Activated CD8-positive, alpha-beta memory T cell treated with anti-CD3 and anti-CD28 coated beads for 4 hours (primary cell): ENCODE results near the gene CD38.
A peak's percentile ranks its signal among the peaks of the same experiment; 100 is the strongest.

Experiments
- DNase-seq, 2 donors: peaks; one replicate each; pipeline ENCODE4 v3.0.0-alpha.2; 2020; ENCODE audit warnings: low read depth in 2 of 2

CD38 gene

GRCh38 chr4:15868111-15868510 lies 90.0 kb downstream of the CD38 start:
- DNase-seq, result no peak

- no peak for DNase-seq
Observed at GRCh38 chr4:15868826-15869413, 90.8 kb downstream of the CD38 start.

GRCh38 chr4:15870079-15870478 lies 92.0 kb downstream of the CD38 start:
- no peak for DNase-seq

- no peak for DNase-seq
Observed at GRCh38 chr4:15870921-15871664, 93.0 kb downstream of the CD38 start.

- DNase-seq, result no peak
Observed at GRCh38 chr4:15873117-15873516, 95.0 kb downstream of the CD38 start.

DNA sequence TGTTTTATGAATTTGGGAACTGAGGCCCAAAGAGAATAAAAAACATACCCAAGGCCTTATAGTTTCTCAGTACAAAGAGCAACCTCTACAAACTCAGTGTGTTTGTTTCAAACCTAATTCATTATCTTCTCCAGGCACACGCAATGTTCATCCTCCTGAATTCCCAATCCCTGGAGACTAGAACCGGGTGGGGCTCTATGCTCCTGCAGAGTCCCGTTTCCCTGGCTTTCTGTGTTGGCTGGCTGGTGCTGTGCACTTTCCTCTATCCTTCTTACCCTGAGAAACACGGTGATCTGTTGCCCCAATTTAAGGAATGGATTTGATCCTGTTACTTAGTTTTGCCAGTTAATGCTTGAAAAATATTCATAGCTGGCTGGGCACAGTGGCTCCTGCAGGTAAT lies 96.5 kb downstream of the CD38 start:
- no peak for DNase-seq

DNA sequence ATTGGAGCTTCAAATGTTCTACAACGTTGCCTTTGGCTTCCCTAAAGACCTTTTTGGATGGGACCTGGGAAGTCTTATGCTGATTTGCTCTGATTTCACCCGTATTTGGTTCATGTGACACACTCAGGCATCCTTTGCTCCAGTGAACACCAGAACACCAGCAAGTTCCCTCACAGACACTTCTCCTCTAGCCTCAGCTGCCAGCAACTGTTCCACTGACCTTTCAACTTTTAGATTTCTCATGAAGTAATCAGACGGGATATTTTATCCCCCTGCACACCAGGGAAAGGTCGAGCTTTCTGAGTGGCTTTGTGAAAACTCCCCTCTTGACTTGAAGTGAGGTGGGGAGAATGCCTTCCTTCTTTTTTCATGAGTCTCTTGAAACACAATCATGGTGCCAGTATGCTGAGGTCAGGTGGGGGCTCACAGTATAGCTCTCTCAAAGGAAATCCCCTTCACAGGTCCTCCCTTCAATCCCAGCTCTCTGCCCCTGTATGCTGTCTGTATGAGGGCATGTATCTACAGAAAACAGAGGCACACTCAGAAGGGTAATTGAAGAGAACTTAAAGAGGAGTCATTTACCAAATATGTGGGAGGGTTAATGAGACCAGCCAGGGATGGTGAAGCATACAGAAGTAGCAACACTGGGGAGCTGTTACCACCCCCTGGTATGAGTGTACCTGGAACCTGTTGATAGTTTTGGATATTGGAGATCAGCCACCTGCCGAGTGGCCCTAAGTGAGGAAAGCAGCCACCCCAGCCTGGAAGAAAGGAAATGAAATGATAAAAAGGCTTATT lies 97.7 kb downstream of the CD38 start:
- DNase-seq, result no peak

DNA sequence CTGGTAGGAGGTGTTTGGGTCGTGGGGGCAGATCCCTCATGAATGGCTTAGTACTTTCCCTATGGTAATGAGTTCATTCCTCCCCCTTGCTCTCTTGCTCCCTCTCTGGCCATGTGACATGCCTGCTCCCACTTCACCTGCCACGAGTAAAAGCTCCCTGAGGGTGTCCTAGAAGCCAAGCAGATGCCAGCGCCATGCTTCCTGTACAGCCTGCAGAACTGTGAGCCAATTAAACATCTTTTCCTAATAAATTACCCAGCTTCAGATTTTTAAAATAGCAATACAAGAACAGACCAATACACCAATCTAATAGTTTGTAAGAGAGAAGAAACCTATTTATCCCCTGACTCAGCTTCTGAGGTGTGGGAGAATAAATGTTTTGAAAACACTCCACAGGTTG lies 99.9 kb downstream of the CD38 start:
- DNase-seq, result no peak

- no peak for DNase-seq
Observed at GRCh38 chr4:15881820-15882219, 103.7 kb downstream of the CD38 start.

DNA sequence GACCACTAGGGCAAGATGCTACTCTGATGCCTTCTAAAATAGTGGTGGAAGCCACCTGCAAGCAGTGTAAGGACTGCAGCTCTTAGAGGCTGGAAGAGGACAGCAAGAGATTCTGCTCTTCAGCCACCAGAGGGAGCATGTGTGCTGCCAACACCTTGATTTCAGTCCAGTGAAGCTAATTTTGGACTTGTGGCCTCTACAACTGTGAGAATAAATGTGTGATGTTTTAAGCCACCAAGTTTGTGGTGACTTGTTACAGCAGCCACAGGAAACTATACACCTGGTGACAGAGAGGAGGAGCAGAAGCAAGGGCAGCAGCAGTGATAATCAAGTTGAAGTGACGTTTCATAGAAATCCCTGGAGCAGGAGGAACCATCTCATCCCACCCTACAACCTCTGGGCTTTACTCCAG lies 104.6 kb downstream of the CD38 start:
- peak; percentile 12 to 28 for DNase-seq

- DNase-seq, result no peak
Observed at GRCh38 chr4:15883610-15884243, 105.6 kb downstream of the CD38 start.

DNA sequence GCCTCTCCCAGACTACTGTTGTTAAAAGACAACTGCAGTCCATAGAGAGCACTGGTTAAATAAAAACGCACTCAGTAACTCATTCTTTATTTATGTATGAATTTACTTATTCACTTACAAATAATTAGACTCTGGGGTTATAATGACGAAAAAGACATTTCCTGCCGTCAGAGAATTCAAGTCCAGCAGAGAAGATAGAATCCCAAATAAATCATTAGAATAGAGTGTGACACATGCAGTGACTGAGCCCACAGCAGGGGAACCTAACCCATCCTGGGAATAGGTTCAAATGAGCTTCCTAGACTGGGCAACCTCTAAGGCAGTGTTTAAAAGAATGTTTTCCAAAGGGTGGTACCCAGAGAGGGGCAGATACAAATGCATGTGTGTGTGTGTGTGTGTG lies 106.5 kb downstream of the CD38 start:
- no peak for DNase-seq

DNA sequence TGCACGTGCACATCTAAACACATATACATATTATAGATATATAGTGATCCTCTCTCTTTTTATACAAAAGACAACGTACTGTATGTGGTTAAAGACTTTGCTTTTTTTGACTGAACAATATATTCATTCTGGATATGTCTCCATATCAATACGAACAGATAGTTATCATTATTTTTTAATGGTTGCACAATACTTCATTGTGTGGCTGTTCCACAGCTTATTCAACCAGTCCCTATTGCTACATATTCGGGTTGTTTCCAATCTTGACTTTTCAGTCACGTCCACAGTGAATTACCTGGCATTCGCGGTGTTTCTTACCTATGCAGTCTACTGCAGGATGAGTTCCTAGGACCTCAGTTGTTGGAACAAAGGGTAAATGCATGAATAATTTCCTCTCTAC lies 107.3 kb downstream of the CD38 start:
- no peak for DNase-seq

- DNase-seq, result no peak
Observed at GRCh38 chr4:15888515-15888914, 110.4 kb downstream of the CD38 start.

DNA sequence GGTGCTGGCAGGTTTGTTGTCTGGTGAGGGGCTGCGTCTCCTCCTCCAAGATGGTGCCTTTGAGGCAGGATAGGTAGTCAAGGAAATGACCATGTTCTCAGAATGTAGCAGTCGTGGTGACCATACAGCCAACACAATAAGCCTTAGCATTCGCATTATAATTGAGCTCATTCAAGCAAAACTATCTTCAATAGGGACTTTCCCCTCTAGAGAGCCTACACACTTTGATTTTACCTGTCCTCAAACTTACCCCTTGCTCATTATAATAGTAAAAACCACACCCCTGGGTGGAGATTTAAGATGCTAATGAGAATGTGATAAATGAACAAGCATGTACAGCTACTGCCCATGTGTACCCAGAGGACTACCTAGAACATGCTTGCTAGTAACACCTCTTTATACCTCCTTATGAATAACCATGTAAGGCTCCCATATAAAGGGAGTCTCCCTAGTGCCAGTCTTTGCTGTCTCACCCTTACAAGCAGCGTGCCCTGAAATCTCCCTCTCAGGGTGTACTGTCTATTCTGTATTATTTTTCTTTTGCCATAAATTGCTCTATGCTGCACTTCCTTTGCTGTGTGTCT lies 112.2 kb downstream of the CD38 start:
- DNase-seq, result no peak

GRCh38 chr4:15891312-15891711 lies 113.2 kb downstream of the CD38 start:
- no peak for DNase-seq

DNA sequence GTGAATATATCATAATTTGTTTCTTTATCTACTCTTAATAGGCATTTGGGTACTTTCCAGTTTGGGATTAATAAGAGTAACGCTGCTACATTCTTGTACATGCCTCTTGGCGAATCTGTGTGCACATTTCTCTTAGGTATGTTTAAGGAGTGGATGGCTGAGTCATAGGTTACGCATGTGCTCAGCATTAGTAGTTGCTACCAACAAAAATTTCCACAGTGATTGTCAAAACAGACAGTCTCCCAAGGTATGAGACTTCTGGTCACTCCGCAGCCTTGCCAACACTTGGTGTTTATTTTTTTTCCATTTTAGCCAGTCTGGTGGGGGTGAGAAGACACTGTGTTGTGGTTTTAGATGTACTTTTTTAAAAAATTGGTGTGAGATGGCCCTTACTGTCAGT lies 115.8 kb downstream of the CD38 start:
- DNase-seq, result no peak

DNA sequence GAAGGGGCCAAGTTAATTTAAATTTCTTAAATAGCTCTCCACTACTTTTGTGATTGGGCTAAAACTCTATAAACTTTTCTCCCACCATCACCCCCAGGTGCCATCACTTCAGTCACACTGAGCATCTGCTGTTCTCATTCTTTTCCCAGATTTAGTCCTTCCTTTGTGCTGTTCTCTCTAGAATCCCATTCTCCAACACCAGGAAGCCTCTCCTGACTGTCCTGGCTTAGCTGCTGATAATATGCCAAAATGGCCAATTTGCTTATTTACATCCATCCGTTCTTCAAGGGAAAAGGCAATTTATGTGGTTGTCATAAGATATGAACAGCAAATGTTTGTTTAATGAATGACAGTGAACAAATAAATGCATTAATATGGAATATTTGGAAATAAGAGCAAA lies 116.3 kb downstream of the CD38 start:
- no peak for DNase-seq

DNA sequence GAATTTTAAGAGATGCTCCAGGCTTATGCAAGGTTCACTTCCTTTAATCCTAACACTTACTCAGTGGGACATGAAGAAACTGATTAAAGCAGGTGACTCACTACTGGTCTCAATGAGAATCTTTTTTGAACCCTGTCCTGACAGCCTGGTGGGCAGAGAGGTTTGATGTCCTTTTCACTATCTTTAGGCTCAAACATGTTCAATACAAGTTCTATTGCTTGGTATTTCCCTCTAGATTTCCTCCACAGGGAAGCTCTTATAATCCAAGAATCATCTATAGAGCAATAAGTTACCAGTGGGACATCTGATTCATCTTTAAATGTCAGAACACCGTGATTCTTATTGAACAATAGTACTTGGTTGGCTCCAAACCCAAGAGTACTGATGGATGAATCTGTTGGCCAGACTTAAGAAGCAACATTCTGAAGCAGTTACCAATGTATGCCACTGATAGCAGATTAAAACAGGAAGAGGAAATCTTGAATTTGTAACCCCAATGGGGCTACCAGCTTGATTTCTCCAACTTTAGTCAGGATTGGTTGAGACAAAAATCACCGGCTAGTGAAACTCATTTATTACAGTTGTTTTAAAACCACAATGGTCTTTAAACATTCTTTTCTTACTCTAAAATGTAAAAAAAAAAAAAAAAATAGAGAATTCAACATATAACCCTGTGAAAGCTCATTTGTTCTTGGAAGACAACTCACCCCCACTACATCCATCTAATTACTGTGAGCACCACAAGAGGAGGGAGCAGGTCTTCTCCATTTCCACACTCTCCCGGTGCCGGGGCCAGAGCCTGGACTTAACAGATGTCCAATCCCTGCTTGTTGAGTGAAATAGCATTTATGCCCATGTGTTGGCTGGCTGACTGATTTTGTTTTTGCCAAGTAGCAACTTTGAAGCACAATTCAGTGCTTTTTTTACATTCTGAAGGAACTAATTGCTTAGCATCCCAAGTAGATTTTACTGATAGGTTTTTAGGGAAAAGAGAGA lies 117.1 kb downstream of the CD38 start:
- no peak for DNase-seq

GRCh38 chr4:15897577-15897976 lies 119.4 kb downstream of the CD38 start:
- no peak for DNase-seq

- DNase-seq, result no peak
Observed at GRCh38 chr4:15898902-15899301, 120.8 kb downstream of the CD38 start.
